Activated B cell treated with CpG ODN at 0.5 μM for 24 hours (primary cell): ENCODE data around the gene ADCY5. TPM values are rescaled to one million over a fixed set of nuclear protein-coding genes. Genes with fewer than 3 reads are reported as not detected.

Experiments
- ATAC-seq: fragments of 200-7000 bp; cut with Tn5 transposase; one replicate; pipeline ENCODE4 v1.10.0; 2021; ENCODE audit warnings: low read depth, mild to moderate bottlenecking, moderate library complexity
- CTCF ChIA-PET: fragments of 350-600 bp; sonication (Branson Sonifier 250); formaldehyde crosslinking; loops from one replicate; lab custom pipeline; 2021; ENCODE audit warnings: antibody characterized with exemption; lab: Charles Lee
- POLR2A ChIA-PET: fragments of 350-600 bp; sonication (Branson Sonifier 250); formaldehyde crosslinking; loops from one replicate; lab custom pipeline; 2021; ENCODE audit warnings: antibody characterized with exemption; lab: Charles Lee
- DNase-seq: peaks from one replicate; pipeline ENCODE4 v3.0.0; 2022
- H3K27ac Mint-ChIP-seq: one replicate; pipeline ENCODE4 v1.8.0; 2020; ENCODE audit warnings: mixed read lengths
- H3K27me3 Mint-ChIP-seq: one replicate; pipeline ENCODE4 v1.8.0; 2021; ENCODE audit warnings: mixed read lengths
- H3K36me3 Mint-ChIP-seq: one replicate; pipeline ENCODE4 v1.8.0; 2021; ENCODE audit warnings: low read depth, mixed read lengths
- H3K4me1 Mint-ChIP-seq: one replicate; pipeline ENCODE4 v1.8.0; 2021; ENCODE audit warnings: mixed read lengths
- H3K4me3 Mint-ChIP-seq: one replicate; pipeline ENCODE4 v1.8.0; 2020; ENCODE audit warnings: mild to moderate bottlenecking, mixed read lengths
- H3K9me3 Mint-ChIP-seq: one replicate; pipeline ENCODE4 v1.8.0; 2020; ENCODE audit warnings: mixed read lengths
- CTCF ChIP-seq: fragments of 200-600 bp; IDR thresholded peaks from one replicate; pipeline ENCODE4 v1.8.0; 2022; ENCODE audit warnings: antibody characterized with exemption, mild to moderate bottlenecking
- intact Hi-C: fragments of 100-400 bp; cut with micrococcal nuclease; formaldehyde crosslinking; loops from one replicate; pipeline ENCODE4 v1.15.1; 2024
- total RNA-seq: library from RNA; stranded (reverse); gene quantifications from 2 replicates; pipeline ENCODE4 v1.2.3, GENCODE V29; 2022

ADCY5 gene
- total RNA-seq, 1 donor from 2014 or later = not detected

DNA sequence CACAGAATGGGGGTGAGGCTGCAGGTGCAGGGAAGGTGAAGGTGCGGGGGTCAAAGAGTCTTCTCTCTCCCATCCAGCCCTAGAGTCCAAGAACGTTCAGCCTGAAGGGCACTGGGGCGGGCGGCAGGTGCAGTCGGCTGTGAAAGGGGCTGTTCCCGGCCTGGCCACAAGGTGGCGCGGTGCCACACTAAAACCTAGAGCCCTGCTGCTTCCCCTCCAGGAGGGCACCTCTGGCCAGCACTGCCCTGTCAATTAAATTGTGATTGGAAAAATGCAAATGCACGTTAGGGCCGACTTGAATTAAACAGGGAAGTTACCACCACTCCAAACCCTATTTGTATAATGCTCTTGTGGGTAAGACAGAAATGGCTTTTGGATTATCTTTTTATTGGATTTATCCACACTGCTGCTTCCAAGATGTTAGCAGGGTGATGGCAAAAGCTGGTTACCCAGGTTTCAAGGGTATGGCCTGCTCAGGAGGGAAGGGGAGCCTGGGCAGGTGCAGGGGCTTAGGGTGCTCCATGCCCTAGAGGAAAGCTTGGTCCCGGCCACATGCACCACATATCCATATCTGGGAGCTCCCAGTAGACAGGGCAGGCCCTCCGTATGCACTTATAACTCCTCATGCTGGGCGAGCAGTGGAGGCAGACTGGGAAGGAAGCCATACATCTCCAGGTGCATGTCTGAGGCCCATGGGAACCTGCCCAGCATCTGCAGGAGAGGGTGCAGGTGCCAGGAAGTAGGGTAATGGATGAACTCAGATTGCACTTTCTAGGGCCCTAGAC lies 119.8 kb downstream of the ADCY5 start:
- ChIA-PET CTCF (interaction anchor here (1.0 to 3.0 kb wide), 3 partner anchors 228 to 231 kb away, joined by 4 to 13 read pairs (median 9); no protein-coding TSS in a partner anchor), POLR2A (no interaction called here)
- TF ChIP-seq CTCF = no peak

GRCh38 chr3:123327956-123328850 lies 120.7 kb downstream of the ADCY5 start:
- ChIA-PET POLR2A (no interaction called here), CTCF (interaction anchor here (1.1 to 3.0 kb wide), 2 partner anchors 162 to 232 kb away, joined by 3 to 9 read pairs; no protein-coding TSS in a partner anchor)
- Mint-ChIP-seq H3K9me3 (no peaks in the 10 kb centered on the region), H3K27me3 (peaks cover 2% of the 10 kb centered on the region), H3K27ac (no peak overlapping the region), H3K4me1 (no peaks in the 10 kb centered on the region), H3K4me3 (no peak overlapping the region), H3K36me3 (no peaks in the 10 kb centered on the region)
- intact Hi-C loops = loop anchor here (1.0 to 2.0 kb wide), 3 partner anchors 161 to 1781 kb away; no protein-coding TSS in a partner anchor
- no peak for TF ChIP-seq CTCF
- ATAC-seq = no peak
- no peak for DNase-seq

More for the DNA sequence above, 119.8 kb downstream of the ADCY5 start:
- peak; percentile 79 for ATAC-seq
- Mint-ChIP-seq H3K27me3 (peaks cover 2% of the 10 kb centered on the region), H3K4me3 (no peak overlapping the region), H3K36me3 (no peaks in the 10 kb centered on the region), H3K4me1 (no peaks in the 10 kb centered on the region), H3K27ac (no peak overlapping the region), H3K9me3 (no peaks in the 10 kb centered on the region)
- intact Hi-C loops = loop anchor here (1.0 to 2.0 kb wide), 4 partner anchors 160 to 1782 kb away; no protein-coding TSS in a partner anchor
- DNase-seq = peak; percentile 69

- Mint-ChIP-seq H3K9me3 (no peaks in the 10 kb centered on the region), H3K27me3 (peaks cover 2% of the 10 kb centered on the region), H3K36me3 (no peaks in the 10 kb centered on the region), H3K4me1 (no peaks in the 10 kb centered on the region), H3K27ac (no peak overlapping the region), H3K4me3 (no peak overlapping the region)
- POLR2A ChIA-PET = no interaction called here
- ATAC-seq (no peak), DNase-seq (no peak)
- CTCF ChIA-PET = interaction anchor here (1.1 to 2.2 kb wide), 2 partner anchors 163 to 231 kb away, joined by 3 to 8 read pairs; no protein-coding TSS in a partner anchor
- intact Hi-C loops = no loop called here
- TF ChIP-seq CTCF = no peak
Measured at GRCh38 chr3:123327480-123327879, 121.4 kb downstream of the ADCY5 start.

- no peak for DNase-seq
- H3K4me1 Mint-ChIP-seq = no peaks in the 10 kb centered on the region
- H3K9me3 Mint-ChIP-seq = no peaks in the 10 kb centered on the region
- H3K36me3 Mint-ChIP-seq = no peaks in the 10 kb centered on the region
- ChIA-PET CTCF (interaction anchor here (0.7 to 2.2 kb wide), 2 partner anchors 27 to 232 kb away, joined by 3 to 8 read pairs; no protein-coding TSS in a partner anchor), POLR2A (no interaction called here)
- intact Hi-C loops = no loop called here
- peaks cover 2% of the 10 kb centered on the region for H3K27me3 Mint-ChIP-seq
- no peak for ATAC-seq
- TF ChIP-seq CTCF = no peak
- H3K27ac Mint-ChIP-seq = no peak overlapping the region
- no peak overlapping the region for H3K4me3 Mint-ChIP-seq
Measured at GRCh38 chr3:123326531-123326930, 122.4 kb downstream of the ADCY5 start.
